Epithelial cell of prostate (primary cell): ENCODE results near the gene TSG101.
A peak's percentile ranks its signal among the peaks of the same experiment; 100 is the strongest.

Source experiments
- DNase-seq: peaks from one replicate; pipeline ENCODE4 v3.0.0-alpha.2; 2011; ENCODE audit warnings: low read depth, low spot score
- H3K27ac ChIP-seq: fragments of 450-650 bp; 2 replicates; pipeline ENCODE4 v1.5.1; 2017; ENCODE audit warnings: mild to moderate bottlenecking

TSG101 gene, protein sequence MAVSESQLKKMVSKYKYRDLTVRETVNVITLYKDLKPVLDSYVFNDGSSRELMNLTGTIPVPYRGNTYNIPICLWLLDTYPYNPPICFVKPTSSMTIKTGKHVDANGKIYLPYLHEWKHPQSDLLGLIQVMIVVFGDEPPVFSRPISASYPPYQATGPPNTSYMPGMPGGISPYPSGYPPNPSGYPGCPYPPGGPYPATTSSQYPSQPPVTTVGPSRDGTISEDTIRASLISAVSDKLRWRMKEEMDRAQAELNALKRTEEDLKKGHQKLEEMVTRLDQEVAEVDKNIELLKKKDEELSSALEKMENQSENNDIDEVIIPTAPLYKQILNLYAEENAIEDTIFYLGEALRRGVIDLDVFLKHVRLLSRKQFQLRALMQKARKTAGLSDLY

DNA sequence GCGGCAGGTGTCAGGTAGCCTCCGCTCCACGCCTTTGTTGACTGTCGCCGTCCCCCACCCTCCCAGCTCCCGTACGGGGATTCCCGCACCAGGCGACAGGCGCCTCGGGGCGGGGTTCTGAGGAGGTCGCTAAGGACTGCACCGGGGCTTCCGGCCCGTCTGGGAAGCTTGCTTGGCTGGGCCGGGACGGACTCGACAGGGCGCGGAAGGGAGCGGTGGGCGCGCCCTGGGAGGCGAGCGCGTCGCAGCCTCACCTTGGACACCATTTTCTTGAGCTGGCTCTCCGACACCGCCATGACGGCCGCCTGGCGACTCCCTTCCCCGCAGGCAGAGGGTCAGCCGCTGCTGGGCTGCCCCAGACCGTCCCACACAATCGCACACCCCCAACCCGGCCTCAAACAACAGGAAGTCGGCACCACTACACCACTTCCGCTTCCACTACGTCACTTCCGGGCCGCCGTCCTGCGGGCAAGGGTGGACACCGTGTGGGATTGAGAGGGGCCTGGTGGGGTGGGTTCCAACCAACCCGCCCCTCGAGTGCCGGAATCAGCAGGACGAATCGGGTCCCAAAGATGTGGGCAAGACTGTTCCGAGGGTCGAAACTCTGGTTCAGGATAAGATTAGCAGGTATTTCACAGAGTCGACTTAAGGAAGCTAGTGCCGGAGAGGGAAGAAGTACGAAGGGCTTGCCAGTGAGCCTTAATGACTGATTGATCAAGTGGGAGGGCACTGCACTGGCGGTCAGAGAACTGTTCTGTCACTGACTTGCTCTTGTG is at the start of gene TSG101:
Gene TSG101 (minus strand): TSS at position 422 of the 776 bp plus-strand sequence. CDS start 126 bp downstream, at position 296.
- peak within 1 kb of the TSS; percentile 96 for H3K27ac ChIP-seq

DNA sequence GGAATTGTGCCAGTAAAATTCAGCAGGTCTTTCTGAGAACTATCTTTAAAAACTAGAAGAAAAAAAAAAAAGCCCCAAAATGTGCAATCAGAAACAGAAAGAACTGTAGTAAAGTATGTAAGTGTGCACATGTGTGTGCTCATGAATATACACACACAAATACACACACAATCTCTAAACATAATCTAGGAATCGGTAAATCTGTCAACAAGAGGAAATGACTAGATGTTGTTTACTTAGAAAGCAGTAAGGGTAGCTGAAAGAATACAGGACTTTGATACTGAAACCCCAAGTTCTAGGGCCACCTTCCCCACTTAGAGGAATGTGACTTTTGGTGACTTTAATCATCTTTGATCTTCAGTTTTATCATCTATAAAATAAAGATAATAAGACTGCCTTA is 48.6 kb upstream of the TSG101 start:
- no peak for DNase-seq
- no peak overlapping the region for H3K27ac ChIP-seq

More for the DNA sequence above, at the start of gene TSG101:
- peak; percentile 68 for DNase-seq

DNA sequence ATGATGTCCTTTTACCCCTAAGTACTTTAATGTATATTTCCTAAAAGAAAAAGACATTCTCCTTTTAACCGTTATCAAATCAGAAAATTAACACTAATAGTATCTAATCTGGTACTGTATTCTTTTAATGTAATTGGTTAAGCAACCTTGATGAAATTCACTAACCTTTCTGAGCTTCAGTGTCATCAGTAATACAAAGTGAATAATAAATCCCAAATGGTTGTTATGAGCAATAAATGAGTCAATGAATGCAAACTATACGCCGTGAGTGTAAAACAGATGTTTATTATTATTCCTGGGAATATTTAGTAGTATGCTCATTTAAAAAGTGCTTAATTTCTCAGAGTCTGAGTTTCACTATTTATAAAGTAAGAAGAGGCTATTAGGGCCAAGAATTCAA is 40.3 kb upstream of the TSG101 start:
- DNase-seq: no peak
- peak overlapping the region; percentile 3 for H3K27ac ChIP-seq

DNA sequence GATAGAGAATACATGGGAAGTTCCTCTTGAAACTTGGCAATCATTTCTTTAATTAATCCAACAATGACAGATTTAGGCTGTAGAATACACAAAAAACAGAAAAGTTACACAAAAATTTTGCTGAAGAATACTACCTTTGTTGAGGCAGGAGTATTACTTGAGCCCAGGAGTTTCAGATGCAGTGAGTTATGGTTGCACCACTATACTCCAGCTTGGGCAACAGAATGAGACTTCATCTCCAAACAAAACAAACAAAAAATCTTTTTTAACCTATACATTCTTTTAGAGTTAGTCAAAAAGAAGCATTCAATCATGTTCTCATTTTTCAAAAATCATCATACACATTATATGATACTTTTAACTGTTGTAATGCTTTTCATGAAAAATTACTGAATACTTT is 39.7 kb upstream of the TSG101 start:
- no peak for DNase-seq
- H3K27ac ChIP-seq: peak overlapping the region; percentile 3

DNA sequence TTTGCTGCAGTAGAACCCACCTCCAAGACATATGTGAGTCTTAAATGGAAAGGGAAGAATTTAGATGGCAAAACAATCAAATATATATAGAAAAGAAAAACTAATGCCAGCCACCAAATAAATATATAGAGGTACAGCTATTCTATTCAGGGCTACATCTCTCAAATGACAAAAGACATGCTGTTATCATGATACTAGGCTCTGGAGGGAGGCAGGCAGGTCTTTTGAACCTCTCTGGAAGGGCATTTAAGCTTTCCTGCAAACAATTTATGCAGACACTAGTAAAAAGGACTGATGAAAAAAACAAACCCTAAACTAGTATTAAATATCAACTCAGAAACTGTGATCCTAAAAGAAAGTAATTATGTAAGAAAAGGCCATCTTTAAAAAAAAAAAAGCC is 37.4 kb upstream of the TSG101 start:
- DNase-seq: no peak
- no peak overlapping the region for H3K27ac ChIP-seq

DNA sequence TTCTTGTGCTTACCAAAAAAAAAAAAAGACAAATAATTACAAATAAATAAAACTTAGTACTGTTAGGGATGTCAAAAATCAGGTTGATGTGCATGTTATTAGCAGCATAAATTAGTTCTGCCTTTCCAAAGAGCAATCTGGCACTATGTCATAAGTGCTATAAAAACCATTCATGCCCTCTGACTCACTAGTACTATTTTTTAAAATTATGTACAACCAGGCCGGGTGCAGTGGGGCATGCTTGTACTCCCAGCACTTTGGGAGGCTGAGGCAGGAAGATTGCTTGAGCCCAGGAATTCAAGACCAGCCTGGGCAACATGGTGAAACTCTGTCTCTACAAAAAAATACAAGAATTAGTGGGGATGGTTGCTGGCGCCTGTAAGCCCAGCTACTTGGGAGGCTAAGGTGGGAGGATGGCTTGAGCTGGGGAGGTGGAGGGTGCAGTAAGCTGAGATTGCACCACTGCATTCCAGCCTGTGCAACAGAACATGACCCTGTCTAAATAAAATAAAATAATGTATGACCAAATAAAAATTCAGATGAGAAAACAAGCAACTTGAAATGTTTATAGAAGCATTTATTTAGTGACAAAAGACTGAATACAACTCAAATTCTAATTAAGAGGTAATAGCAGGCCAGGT is 36.5 kb upstream of the TSG101 start:
- no peak overlapping the region for H3K27ac ChIP-seq
- no peak for DNase-seq

DNA sequence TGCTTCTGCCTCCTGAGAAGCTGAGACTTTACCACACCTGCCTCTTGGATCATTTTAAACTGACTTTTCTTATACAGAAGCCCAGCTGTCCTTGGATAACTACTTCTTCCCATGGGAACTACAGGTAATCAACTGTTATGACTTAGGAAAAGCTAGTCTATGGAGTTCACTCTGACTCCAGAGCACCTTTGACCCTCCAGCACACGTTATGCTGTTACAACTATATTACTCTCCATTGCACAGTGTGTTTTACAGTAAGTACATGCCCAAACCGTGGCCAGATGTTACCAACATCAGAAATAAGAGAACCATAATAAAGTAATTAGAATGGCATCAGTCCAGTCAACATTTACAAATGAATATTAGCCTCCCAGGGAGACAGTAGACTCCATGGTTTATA is 21.3 kb upstream of the TSG101 start:
- no peak overlapping the region for H3K27ac ChIP-seq
- no peak for DNase-seq

DNA sequence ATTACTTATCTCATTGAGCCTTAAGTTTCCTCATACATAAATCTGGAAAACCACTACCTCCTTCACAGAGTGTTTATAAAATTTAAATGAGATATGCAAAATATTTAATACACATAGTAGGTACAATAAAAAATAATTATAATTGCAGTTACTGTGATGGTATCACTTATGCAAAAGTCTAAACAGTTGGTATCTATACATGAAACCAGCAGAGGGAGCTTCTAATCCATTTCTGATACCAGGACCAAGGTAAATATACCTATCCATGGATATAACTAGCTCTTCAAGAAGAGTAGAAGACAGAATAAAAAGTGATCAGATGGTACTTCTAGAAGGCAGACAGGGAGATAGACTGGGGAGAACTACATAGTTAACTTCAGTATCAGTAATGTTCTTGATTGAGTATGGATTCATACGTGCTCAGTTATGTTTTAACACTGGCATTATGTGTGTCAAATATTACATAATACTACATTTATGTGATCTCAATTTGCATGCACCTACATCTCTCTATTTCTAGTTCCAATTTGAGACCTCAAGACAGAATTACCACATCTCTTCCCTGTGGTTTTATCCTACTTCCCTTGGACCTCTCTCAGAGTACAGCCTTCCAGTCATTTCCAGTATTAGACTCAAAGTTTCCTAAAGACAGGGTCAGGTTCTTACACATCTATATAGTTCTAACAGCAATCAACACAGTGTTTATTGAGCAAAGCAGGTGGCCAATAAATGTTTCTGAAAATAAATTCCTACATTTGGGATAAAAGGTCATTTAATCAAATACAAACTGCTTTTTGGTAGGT is 13.7 kb upstream of the TSG101 start:
- no peak overlapping the region for H3K27ac ChIP-seq
- DNase-seq: no peak

DNA sequence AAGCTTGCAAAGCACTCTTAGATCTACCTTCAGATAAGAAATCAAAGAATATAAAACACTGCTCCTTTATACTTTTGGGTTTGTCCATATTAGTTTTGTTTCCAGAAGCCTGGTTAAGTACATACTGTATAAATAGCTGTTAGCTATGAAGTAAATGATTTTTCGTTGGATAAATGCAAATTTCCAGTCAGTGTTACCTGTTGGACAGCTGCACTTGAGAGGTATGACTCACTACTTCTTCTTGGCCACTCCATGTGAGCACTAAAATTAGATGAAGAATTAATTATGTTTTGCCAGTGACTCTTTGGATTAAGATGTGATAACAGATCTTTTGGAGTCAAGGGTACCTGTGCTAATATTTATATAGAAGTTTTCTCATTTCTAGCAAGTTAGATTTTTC is 9.5 kb upstream of the TSG101 start:
- DNase-seq: no peak

DNA sequence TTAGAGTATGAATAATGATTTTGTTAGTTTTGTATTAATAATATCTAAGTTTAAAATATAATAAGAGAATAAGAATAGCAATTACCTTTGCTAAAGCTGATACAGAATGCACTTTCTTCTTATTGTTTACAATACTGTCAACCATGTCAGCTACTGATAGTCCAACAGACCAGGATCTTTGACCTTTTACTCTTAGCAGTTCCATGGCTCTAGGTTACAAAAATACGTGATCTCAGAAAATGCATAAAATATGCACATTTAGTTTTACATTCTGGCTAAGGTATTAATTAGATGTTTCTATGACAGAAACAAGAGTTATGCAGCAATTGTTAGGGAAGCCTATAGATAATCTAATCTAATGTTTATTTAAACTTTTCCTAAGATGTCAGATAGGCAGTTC is 7.5 kb upstream of the TSG101 start:
- no peak overlapping the region for H3K27ac ChIP-seq
- DNase-seq: no peak

More for the DNA sequence above, 9.5 kb upstream of the TSG101 start:
- H3K27ac ChIP-seq: no peak overlapping the region

DNA sequence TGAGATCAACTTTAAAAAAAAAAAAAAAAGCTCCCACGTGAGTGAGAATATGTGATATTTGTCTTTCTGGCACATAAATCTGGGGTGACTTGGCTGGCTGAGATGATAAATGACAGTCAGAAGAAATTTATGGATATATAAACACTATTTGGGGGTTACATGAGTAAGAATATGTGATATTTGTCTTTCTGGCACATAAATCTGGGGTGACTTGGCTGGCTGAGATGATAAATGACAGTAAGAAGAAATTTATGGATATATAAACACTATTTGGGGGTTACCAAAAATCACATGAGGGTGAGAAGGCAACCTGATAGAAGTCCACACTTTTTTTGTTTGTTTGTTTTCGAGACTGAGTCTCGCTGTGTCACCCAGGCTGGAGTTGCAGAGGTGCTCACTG is 6.6 kb upstream of the TSG101 start:
- no peak overlapping the region for H3K27ac ChIP-seq
- no peak for DNase-seq

DNA sequence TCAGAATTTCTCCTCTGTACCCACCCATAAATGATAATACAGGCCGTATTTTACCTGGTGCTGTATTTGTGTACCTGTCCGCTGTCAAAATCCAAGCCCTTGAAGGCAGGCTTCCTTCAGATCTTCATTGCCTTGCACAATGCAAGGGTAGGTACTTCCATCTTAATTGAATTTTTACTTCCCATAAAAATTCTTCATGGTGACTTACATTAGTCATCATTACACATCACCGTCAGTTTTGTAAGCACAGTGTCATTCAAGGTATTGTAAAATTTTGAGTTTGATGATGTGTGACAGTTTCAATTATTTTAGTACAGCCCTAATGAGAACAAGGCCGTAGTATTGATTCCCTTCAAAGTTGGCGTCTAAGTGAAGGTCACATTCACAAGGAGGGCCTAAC is 770 bp upstream of the TSG101 start:
- peak overlapping the region; percentile 96 for H3K27ac ChIP-seq
- peak; percentile 29 for DNase-seq

DNA sequence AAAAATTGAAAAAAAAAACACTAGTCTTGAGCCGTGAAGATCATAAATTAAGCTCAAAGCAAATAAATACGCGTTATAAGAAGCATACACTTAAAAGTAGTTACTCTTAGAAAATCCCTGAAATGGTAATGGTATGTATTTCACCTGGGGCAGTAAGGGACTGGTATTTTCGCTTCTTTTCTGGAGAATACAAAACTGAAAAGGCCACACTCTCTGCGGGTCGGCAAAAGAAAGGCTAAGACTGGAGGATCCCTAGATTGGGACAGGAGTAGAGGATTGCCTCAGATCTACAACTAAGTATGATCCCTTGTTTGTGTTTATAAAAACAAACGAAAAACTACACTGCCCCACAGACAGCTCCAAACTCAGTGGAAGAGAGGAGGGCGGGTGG is 617 bp downstream of the TSG101 start:
- DNase-seq: no peak
- H3K27ac ChIP-seq: peak overlapping the region; percentile 96

DNA sequence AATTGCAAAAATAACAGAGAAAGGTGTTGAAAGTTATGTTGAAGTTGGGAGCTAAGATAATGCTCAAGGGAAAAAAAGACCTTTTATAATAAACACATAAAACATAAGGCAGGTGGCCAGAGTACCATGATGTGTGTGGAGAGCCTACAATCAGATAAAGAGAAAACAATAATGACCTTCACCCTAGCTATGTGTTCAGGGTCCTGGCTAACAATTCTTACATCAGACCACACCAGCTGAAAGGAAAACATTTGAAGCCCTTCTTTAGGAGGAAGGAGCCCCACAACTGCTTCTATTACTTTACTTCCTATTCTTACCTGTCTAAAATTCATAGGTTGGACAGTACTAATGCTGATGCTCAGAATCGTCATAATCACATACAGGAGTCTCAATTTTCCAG is 2.5 kb downstream of the TSG101 start:
- no peak overlapping the region for H3K27ac ChIP-seq
- no peak for DNase-seq

DNA sequence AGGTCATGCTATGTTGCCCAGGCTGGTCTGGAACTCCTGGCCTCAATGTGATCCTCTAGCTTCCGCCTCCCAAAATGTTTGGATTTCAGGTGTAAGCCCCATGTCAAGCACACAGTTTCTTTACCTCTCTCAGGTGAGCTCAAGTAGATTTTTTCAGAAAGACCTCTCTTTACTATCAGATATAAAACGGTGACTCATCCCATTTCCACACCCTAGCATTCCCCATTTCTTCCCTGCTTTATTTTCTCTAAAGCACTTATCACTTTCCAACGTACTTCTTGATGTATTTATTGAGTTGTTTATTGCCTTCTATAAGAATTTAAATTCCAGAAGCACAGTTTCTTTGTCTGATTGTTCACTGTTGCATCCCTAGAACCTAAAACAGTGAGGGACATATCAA is 3.7 kb downstream of the TSG101 start:
- H3K27ac ChIP-seq: no peak overlapping the region
- no peak for DNase-seq

DNA sequence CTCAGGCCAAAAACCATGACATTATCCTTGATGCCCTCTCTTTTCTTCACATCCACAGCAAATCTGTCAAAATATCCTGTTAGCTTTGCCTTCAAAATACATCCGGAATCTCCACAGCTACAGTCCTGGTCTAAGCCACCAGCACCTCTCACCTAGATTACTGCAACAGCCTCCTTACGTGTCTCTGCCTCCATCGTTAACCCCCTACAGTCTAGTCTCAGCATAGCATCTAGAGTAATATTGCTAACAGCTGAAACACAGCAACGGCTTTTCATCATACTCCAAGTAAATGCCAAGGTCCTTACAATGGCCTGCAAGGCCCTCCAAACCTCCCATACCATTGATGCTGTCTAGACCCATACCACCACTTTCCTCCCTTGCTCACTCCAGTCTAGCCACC is 4.4 kb downstream of the TSG101 start:
- DNase-seq: no peak

DNA sequence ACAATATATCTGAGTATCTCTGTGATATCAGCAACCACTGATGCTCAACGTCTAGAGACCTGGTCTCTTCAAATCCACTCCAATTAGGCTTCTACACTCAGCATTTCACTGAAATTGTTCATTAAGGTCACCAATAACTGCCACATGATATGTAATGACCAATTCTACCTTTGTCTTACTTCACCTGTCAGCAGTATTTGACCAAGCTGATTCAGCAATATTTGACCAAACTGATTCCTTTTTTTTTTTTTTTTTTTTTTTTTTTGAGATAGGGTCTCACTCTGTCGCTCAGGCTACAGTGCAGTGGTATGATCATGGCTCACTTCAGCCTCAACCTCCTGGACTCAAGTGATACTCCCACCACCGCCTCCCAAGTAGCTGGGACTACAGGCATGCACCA is 5.6 kb downstream of the TSG101 start:
- no peak for DNase-seq
- H3K27ac ChIP-seq: no peak overlapping the region

More for the DNA sequence above, 4.4 kb downstream of the TSG101 start:
- no peak overlapping the region for H3K27ac ChIP-seq

DNA sequence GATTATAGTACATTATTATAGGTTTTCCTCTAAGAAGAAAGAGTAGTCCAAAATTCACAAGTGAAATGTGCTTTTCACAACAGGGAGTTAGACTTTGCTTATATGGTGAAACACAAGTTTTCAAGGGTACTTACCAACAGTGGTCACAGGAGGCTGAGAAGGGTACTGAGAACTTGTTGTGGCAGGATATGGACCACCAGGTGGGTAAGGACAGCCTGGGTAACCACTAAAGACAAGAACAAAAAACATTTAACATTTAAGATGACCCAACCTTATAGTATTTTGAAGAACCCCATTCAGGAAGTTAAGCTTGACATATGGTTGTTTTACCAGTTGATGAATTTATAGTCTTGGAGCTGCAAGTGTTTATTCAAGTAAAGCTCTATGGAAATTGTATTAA is 24.4 kb downstream of the TSG101 start:
- no peak for DNase-seq
- H3K27ac ChIP-seq: no peak overlapping the region

DNA sequence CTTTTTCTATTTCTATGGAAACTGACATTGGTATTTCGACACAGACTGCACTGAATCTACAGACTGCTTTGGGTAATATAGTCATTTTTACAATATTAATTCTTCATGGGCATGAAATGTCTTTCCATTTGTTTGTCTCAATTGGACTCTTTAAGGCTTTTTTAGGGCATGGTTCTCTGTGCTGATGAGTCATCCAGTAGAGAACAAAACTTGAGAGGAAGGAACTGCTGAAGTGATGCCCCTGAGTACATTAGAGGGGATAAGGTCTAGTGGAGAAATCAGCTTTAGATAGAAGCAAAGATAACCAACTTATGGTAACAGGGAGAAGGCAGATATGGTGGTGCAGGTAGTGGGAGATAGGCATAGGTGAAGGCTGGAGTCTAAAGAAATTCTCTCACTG is 25.1 kb downstream of the TSG101 start:
- H3K27ac ChIP-seq: no peak overlapping the region
- no peak for DNase-seq

DNA sequence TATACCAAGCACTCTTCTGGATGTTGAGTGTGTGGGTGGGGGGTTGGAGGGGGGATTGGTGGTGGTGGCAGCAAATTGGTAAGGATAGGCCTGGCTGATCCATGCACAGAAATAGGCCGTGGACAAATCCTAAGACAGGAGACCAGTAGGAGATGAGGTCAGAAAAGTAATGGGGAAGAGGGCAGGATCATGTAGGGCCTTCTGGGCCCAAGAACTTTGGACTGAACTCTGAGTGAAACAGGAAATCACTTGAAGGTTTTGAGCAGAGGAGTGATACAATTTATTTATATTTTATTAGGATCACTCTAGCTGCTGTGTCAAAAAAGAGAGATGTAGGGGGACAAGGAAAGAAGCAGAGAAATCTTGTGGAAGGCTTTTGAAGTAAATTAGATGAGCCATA is 28.7 kb downstream of the TSG101 start:
- no peak for DNase-seq
- H3K27ac ChIP-seq: no peak overlapping the region
